Liver (tissue), 3 donors: ENCODE measurements around the gene CCNY.

ENCODE experiments used
- RAD21 ChIP-seq, 2 donors: IDR thresholded peaks; 2 replicates each; pipeline ENCODE4 v1.6.1; 2016; ENCODE audit warnings: antibody characterized with exemption in 2 of 2, mild to moderate bottlenecking in 2 of 2
- SP1 ChIP-seq: IDR thresholded peaks from 2 replicates; pipeline ENCODE4 v1.6.1; 2018; ENCODE audit warnings: antibody characterized with exemption, mild to moderate bottlenecking
- TF ChIP-seq, protein P1 (sequence below): fragments of 150-350 bp; IDR thresholded peaks from 2 replicates; pipeline ENCODE4 v1.5.1; 2017; ENCODE audit warnings: improper control_type of control experiment, low read depth, low read length; ENCODE audit not compliant: missing input control
- TF ChIP-seq, protein P2 (sequence below): IDR thresholded peaks from 2 replicates; pipeline ENCODE4 v1.6.1; 2016; ENCODE audit warnings: antibody characterized with exemption, mild to moderate bottlenecking
- TF ChIP-seq, protein P3 (sequence below): IDR thresholded peaks from 2 replicates; pipeline ENCODE4 v1.6.1; 2016; ENCODE audit warnings: antibody characterized with exemption
- TF ChIP-seq, protein P4 (sequence below): IDR thresholded peaks from 2 replicates; pipeline ENCODE4 v1.6.1; 2016; ENCODE audit warnings: antibody characterized with exemption
- donor health status: healthy.
- donor health status: healthy.

DNA sequence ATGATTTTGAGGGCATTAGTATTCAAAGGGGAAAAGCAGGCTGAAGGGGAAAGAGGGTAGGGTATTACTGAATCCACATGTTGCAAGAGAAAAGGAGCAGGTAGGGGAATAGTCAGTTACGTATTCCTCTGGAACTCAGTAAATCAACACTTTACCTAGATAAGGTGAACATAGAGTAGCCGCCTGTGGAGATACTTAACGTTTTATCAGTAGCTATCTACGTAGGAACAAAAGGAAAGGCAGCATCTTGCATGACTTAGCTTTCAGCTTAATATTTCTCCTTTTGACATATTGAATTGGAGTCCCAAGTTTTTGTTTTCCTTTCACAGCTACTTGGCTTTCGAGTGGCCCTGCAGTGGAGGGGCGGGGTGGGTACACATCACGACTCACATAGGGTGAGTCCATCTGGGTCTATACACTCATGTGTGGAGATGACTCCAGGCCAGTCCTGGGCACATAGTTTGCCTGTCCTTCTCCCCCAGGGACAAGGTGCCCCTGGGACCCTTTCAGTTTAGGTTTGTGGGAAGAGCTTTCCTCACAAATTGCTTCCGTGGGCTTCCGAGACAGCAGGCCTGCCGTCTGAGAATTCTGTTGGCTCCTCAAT, 48.1 kb downstream of the CCNY start:
- no peak for TF ChIP-seq RAD21 (IDR thresholded peaks at IDR 0.05)
- TF ChIP-seq, protein P1, sequence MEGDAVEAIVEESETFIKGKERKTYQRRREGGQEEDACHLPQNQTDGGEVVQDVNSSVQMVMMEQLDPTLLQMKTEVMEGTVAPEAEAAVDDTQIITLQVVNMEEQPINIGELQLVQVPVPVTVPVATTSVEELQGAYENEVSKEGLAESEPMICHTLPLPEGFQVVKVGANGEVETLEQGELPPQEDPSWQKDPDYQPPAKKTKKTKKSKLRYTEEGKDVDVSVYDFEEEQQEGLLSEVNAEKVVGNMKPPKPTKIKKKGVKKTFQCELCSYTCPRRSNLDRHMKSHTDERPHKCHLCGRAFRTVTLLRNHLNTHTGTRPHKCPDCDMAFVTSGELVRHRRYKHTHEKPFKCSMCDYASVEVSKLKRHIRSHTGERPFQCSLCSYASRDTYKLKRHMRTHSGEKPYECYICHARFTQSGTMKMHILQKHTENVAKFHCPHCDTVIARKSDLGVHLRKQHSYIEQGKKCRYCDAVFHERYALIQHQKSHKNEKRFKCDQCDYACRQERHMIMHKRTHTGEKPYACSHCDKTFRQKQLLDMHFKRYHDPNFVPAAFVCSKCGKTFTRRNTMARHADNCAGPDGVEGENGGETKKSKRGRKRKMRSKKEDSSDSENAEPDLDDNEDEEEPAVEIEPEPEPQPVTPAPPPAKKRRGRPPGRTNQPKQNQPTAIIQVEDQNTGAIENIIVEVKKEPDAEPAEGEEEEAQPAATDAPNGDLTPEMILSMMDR = no peak
- TF ChIP-seq, protein P2, sequence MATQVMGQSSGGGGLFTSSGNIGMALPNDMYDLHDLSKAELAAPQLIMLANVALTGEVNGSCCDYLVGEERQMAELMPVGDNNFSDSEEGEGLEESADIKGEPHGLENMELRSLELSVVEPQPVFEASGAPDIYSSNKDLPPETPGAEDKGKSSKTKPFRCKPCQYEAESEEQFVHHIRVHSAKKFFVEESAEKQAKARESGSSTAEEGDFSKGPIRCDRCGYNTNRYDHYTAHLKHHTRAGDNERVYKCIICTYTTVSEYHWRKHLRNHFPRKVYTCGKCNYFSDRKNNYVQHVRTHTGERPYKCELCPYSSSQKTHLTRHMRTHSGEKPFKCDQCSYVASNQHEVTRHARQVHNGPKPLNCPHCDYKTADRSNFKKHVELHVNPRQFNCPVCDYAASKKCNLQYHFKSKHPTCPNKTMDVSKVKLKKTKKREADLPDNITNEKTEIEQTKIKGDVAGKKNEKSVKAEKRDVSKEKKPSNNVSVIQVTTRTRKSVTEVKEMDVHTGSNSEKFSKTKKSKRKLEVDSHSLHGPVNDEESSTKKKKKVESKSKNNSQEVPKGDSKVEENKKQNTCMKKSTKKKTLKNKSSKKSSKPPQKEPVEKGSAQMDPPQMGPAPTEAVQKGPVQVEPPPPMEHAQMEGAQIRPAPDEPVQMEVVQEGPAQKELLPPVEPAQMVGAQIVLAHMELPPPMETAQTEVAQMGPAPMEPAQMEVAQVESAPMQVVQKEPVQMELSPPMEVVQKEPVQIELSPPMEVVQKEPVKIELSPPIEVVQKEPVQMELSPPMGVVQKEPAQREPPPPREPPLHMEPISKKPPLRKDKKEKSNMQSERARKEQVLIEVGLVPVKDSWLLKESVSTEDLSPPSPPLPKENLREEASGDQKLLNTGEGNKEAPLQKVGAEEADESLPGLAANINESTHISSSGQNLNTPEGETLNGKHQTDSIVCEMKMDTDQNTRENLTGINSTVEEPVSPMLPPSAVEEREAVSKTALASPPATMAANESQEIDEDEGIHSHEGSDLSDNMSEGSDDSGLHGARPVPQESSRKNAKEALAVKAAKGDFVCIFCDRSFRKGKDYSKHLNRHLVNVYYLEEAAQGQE = no peak
- no peak for TF ChIP-seq SP1
- TF ChIP-seq, protein P3, sequence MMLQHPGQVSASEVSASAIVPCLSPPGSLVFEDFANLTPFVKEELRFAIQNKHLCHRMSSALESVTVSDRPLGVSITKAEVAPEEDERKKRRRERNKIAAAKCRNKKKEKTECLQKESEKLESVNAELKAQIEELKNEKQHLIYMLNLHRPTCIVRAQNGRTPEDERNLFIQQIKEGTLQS = no peak
- TF ChIP-seq, protein P4, sequence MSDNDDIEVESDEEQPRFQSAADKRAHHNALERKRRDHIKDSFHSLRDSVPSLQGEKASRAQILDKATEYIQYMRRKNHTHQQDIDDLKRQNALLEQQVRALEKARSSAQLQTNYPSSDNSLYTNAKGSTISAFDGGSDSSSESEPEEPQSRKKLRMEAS = no peak
